ACHN (cell line): ENCODE measurements around the gene BDKRB2.

Experiments
- DNase-seq: peaks from one replicate; pipeline ENCODE4 v3.0.0-alpha.2; 2015
- in situ Hi-C: cut with HindIII; loops from 2 replicates; pipeline ENCODE4 v1.10.0; 2017; ENCODE audit warnings: low sequenced_read_pairs, low pct_ligation_motif_present, low pct_unique_long_range_greater_than_20kb

BDKRB2 gene

DNA sequence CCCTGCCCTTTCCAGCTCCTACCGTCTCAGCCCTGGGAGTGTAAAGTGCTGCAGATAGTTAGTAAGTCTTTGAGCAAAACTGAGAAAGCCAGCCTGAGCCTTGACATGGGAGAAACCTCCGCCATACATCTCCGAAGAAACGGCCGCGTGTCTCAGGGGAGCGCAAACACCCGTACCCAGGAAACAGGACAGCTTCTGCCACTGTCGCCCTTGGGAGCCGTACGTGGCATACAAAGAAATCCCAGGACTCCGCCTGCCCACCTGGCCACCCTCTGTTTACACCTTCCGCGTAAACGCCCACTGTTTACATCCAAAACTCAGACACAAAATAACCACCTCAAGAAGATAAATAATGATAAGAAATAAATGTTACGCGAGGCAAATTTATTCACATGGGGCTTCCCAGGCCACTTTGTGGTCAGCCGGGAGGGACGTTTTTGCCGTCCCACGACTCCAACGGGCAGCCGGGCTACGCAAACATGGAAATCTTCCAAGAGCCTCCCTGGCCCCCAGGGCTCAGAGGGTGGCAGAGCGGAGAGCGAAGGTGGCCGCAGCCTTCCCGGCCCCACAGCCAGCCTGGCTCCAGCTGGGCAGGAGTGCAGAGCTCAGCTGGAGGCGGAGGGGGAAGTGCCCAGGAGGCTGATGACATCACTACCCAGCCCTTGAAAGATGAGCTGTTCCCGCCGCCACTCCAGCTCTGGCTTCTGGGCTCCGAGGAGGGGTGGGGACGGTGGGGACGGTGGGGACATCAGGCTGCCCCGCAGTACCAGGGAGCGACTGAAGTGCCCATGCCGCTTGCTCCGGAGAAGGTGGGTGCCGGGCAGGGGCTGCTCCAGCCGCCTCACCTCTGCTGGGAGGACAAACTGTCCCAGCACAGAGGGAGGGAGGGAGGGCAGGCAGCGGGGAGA lies at the start of gene BDKRB2:
TSS of gene BDKRB2 (plus strand) at position 689 of the 908 bp plus-strand sequence. CDS start 32,269 bp downstream, outside the sequence.
- in situ Hi-C loops: no loop called here
- DNase-seq: peak; percentile 74

DNA sequence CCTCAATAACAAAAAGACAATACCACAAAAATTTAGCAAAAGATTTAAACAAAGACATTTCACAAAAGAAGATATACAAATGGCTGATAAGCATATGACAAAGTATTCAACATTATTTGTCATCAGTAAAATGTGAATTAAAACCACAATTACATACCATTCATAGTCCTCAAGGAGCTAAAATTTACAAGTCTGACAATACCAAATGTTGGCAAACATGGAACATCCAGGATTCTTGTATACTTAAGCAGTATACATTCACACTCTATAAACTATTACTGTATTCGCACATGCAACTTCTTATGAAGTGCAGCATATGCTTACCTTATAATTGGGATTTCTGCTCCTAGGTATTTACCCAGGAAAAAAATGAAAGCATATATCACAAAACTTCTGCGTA lies 49.7 kb upstream of the BDKRB2 start:
- in situ Hi-C loops: no loop called here
- no peak for DNase-seq

DNA sequence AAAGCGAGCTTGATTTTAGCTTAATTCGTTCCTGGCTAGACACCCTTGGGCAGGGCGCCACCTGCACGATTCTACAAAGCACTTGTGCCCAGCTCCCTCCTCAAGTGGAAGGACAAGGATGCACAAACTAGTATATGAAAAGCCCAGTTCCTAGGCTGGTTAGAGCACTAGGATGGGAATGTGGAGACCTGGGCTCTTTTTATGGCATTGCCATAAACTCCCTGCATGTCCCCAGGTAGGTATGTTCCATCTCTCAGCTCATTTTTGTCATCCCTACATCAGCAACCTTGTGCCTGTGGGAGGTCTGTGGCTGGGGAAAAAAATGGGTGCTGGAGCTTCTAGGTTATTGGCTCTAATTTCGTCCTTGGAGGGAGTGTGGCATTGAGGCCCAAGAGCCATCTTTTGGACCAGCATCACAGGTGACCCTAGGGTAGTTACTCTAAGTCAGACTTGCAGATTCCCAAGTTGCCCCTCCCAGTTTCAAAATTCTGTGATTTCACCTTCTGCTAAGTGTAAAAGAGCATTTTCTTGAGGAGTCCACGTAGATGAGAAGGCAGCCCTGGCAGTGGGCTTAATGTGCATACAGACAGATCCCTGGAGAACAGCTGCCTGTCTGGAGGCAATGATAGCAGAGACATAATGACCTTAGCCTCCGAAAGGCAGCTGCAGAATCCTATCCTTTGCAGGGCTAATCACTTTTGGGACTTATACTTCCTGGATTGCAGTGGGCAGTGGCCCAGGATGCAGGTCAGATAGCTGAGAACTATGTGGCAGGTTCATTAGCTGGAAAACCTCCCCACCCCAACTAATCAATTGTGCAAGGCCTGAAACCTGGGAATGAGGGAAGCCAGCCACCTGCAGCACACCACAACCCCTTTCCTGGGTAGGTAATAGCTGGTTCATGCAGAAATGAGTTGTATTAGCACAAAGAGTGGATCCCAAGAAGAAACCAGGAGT lies 47.6 kb upstream of the BDKRB2 start:
- in situ Hi-C loops: no loop called here
- DNase-seq: no peak

DNA sequence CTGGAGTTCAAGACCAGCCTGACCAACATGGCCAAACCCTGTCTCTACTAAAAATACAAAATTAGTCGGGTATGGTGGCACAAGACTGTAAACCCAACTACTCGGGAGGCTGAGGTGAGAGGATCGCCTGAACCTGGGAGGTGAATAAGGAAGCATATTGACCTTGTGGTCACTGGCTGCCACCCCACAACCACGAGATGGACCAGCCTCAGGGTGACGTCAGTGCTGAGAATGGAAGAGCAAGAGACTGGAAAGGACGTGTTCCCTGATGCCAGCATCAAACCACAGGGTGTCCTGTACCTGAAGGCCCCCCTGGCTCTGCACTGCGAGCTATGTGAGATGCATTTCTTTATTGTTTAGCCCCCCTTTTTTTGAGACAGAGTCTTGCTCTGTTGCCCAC lies 45.9 kb upstream of the BDKRB2 start:
- in situ Hi-C loops: no loop called here
- DNase-seq: no peak

DNA sequence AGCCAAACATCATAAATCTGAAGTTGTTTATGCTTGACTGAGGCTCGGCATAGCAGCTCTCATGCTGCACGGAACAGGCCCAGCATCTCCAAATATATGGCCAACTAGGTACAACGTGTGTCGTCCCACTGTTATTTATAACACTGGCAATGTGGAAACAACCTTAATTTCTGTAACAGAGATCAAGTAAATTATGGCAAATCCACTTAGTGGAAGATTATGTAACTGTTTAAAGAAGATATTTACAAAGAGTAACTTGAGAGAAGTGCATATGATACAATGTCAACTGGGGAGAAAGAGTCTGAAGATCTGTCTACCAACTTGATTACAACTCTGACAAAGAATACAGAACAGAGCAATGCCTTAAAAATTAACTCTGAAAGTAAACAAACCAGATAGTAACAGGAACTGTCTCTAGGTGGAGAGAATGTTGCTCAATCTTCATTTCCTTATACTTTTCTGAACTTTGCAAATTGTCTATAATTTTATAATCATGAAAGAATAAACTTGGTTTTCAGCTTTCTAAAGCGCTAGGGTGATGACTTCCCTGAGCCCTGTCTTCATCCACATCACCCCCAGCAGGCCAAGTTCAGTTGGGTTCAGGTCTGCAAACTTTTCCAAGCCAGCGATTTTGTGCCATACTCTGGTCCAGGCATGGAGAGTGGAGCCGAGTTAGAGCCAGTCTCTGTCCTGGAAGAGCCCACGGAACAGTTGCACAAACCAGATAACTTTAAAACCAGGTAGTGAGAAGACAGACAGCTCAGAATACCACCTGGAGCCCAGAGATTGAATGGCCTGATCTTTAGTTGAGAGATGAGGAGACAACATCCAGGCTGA lies 44.3 kb upstream of the BDKRB2 start:
- in situ Hi-C loops: no loop called here
- DNase-seq: no peak

DNA sequence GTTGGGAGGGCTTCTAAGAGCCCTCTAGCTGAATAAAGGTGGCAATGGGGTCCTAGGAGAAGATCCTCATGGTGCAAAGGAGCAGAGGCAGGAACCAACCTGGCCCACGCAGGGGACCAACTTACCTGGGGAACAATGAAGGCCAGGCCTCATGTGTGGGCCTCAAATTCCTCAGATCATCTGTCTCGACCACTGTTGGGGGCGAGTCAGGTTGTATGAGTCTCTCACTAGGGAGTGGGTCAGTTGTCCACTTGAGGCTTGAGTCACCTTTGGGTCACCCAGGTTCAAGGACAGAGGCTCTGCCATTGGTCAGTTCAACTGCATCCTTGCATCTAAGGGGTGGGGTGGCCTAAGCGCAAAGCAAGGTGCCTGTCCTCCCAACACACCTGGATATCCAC lies 43.7 kb upstream of the BDKRB2 start:
- DNase-seq: no peak
- in situ Hi-C loops: no loop called here

DNA sequence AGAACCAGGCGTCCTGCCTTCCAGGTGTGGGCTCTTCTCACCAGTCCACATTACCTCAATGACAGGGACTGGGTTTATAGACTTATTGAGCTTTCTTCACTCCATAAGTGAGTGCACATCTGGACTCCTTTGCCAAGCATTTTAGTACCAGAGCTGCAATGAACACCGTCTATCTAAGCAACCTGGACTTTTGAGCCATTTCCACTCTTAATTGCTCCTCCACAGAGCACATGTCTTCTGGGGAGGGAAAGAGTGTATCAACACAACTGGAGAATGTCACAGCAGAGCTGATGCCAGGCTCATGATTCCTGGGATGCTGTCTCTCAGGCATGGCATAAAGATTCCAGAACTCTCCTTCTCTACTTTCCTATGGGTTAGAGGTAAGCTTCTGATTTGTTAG lies 43.0 kb upstream of the BDKRB2 start:
- DNase-seq: no peak
- in situ Hi-C loops: no loop called here

DNA sequence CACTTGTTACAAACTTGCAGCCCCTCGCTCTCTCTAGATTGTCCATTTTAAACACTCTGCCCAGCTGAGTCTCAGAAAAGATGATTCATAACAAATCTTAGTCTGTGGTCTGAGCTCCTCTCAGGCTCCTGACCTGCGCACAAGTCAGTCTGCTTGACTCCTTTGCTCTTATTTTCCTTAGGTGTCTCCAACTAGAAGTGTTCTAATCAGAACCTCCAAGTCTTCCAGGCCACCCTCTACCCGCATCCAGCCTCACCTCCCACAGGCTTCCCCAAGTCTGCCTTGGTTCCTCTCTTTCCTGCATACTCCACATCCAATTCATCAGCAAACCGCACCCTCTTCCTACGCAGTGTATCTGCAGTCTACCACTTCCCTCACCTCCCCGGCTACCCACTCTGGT lies 42.4 kb upstream of the BDKRB2 start:
- no peak for DNase-seq
- in situ Hi-C loops: no loop called here

DNA sequence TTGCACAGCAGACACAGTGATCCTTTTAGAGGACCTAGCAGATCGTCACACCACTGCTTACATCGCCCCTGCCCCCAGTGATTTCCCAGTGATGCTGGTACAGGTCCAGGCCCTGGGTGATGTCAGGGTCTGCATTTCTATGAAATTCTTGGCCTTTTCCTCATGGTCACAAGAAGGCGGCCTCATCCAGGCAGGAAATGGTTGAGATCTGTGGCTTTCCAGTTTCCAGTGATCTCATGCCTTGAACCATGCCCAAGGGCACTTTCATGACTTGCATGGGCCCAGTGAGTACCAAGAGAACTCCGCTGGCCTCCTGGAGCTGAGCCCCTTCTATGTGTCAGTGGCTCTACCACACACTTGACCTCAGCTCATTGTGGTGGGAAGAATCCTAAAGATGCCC lies 41.9 kb upstream of the BDKRB2 start:
- in situ Hi-C loops: no loop called here
- no peak for DNase-seq

DNA sequence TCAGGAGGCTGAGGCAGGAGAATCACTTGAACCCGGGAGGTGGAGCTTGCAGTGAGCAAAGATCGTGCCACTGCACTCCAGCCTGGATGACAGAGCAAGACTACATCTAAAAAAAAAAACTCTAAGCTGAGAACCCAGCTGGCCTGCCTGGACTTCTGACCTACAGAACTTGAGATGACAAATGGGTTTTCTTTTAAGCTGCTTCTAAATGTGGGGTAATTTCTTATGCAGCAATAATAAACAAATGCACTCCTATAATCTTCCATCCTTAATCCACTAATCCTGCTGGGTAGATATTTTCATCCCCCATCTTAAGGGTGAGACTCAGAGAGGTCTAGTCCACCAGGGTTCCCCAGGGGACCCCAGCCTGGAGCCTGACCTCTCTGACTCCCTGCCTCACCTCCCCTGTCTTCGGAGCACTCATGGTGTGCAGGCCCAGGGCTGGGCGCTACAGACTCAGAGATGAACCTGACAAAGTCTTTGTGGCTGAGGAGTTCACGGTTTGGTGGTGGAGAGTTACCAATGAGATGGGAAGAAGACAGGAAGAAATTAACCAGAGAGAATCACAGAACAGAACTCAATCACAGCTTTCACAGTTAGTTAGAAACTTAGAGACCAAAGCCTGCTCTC lies 39.7 kb upstream of the BDKRB2 start:
- DNase-seq: no peak
- in situ Hi-C loops: no loop called here

DNA sequence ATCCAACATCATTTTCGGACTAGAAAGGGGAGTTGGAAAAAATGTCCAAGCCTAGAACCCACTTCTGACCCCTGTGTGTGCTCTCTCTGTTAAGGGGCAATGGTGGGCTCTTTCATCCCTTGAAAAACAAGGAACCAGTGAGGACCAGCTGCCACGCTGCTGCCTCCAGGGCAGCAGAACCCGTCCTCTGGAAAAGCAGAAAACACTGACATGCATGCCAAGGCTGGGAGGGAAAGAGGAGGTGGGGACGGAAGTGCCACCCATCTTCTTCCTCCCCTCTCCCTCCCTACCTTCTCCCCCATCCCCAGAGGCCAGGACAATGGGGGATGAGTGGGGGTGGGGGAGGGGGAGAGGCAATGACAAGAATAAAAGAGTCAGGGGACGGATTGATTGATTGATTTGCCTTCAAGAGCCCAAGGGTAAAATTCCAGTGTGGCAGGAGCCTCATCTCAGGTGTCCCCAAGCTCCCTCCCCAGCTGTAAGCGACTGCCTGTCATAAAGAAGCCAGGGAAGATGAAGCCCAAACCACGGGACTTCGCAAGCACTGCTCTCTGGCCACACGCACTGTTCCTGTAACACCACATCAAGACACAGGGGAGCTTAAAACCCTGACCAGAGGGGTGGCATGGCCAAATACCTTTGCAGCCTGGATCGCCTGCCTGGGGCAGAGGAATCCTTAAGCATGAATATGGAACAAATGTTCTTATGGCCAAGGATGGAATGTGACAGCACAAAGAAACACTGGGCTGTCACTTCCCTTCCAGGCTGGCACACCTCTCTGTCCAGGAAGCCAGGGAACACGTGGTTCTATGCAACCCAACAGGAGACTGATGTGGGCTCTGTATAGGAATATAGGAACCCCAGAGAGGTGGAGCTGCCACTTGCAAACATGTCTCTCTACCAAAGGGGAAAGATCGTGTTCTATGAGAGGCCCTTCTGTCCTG lies 38.9 kb upstream of the BDKRB2 start:
- in situ Hi-C loops: no loop called here
- no peak for DNase-seq

DNA sequence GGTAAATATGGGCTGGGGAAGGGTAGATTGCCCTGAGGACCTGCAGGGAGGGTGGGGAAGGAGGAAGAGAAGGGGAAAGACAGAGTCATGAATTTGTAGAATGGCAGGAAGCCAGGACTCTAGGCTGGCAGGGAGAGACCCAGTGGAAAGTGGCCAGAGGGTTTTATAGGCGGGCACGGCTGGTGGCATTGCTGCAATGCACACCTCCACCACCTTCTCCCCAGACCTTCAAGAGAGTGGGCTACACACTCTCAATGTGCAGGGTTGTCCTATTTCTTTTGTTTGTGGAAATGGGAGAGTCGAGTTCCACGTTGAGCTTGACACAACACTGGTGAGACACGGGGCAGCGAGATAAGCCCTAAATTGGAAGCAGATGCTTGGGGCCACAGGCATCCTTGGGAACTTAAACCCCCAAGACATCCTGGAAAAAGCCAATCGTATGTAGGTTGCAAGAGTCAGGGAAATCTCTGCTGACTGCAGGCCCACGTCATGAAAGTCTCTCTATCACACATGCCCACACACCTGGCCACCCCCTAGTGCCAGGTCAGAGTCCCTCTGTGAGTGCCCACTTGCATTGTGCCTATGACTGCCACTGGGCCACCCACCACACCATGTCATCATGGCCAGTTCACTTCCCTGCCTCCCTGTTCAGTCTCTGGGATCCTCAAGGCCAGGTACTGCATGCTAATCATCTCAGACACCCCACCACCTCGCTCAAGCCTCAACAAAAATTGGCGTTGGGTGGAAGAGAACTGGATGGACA lies 38.0 kb upstream of the BDKRB2 start:
- DNase-seq: no peak
- in situ Hi-C loops: no loop called here

DNA sequence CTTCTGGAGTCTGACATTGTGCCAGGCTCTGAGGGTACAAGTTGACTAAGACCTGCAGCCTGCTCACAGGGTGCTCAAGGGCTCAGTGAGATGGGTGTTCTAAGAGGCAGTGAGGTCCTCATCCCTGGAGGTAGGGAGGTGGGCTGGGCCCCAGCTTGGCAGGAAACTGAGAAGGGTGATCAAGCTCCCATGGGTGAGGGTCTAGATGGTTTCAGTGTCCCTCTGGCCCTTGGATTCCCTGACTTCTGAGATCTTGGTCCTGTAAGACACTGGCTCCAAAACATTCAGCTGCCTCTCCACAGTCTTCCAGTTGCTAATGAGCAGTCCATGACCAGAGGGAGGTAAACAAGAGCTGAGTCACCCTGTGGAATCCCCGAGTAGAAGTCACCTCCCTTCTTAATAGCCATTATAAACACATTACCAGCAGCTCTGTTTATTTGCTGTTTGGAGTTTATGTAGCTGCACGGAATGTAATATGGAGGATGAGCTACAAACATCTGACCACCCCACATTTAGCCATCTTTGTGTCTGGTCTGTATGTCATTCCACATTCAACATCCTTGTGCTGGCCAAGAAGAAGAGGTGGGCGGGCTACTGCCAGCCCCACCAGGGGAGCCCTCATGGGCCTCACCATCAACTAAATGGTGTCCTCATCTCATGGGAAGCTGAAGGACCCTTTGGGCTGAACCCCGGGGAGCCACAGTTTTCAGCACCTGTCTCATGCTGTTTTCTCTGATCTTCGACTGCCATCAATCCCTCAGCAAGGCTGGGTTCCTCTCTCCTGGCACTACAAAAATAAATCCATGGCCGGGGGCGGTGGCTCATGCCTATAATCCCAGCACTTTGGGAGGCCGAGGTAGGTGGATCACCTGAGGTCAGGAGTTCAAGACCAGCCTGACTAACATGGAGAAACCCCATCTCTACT lies 37.2 kb upstream of the BDKRB2 start:
- in situ Hi-C loops: no loop called here
- DNase-seq: no peak

DNA sequence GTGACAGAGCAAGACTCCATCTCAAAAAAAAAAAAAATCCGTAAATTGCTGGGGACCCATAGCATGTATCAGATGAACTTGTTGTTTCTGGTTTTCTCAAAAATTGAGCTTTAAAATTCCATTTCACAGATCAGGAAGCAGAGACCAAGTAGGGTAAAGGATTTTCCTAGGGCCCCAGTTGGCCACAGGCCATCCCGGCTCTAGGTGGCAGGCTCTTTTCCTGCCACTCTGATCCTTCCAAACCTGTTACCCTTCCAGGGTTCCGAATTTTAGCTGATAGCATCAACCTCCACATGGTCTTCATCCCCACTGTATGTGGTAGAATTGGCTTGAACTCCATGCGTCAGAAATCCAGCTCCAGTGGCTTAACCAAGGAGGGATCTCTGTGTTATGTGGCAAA lies 36.1 kb upstream of the BDKRB2 start:
- no peak for DNase-seq
- in situ Hi-C loops: no loop called here

DNA sequence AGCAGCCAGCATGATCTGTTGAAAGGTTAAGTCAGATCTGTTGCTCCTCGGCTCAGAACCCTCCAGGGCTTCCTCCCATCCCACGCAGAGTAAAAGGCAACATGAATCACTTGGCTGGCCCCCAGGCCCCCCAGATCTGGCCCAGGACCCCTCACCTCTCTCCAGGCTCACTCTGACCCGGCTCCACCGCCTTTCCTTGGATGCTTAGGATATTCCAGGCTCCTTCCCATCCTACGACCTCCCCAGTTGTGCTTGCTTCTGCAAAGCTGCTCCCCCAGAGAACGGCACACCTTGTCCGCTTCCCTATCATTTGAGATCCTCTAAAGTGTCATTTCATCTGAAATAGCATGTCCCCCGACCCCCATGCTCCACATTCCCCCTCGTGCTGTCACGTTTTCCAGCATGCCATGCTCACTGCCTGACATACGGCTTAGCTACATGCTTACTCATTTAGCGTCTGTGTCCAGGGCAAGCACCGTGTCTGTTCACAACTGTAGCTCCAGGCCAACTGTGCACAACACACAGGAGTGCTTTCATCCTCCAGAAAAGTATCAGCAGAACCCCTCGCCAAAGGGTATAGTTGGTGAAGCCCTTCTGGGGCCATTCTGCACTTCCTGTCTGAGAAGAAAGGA lies 33.6 kb upstream of the BDKRB2 start:
- in situ Hi-C loops: no loop called here
- DNase-seq: no peak
